ENCODE measurements around the gene PANK4. TPM values are rescaled to one million over a fixed set of nuclear protein-coding genes. Genes with fewer than 3 reads are reported as not detected.

The PANK4 gene
- total and polyA plus RNA-seq, 10 of the 15 experiments (the other 5 are each of a cell fraction or from before 2014, with no cell fraction given), result 0.35 to 38.0 (median 18.6) TPM

GRCh38 chr1:2482588-2482987 is 43.8 kb downstream of the PANK4 start:
- Histone ChIP-seq H3K9me3 (replicated peaks; ENCODE audit: control insufficient read depth, insufficient read depth, low read length) (no peaks in the 10 kb centered on the region), H2AFZ (ENCODE audit: control insufficient read depth, low read depth, low read length) (no peak overlapping the region), H3K4me2 (ENCODE audit: control insufficient read depth, insufficient read depth) (no peak overlapping the region), H3K27me3 (replicated peaks in 1 of 2; ENCODE audit: control insufficient read depth in 2 of 2, insufficient read depth in 2 of 2, low read length in 1 of 2) (no peaks in the 10 kb centered on the region), H3K9ac (ENCODE audit: control insufficient read depth, insufficient read depth, low read length) (no peak overlapping the region), H3K4me1 (ENCODE audit: control insufficient read depth, insufficient read depth, low read length) (no peaks in the 10 kb centered on the region), H4K20me1 (ENCODE audit: control insufficient read depth, insufficient read depth) (no peaks in the 10 kb centered on the region), H3K4me3 (no peak overlapping the region), H3K36me3 (ENCODE audit: control insufficient read depth in 2 of 2, insufficient read depth in 2 of 2, low read length in 1 of 2) (no peaks in the 10 kb centered on the region), H3K79me2 (ENCODE audit: control insufficient read depth, insufficient read depth, low read length) (no peaks in the 10 kb centered on the region), H3K27ac (ENCODE audit: control insufficient read depth, insufficient read depth) (no peak overlapping the region)
- ChIA-PET POLR2A (no interaction called here), SMC1A (ENCODE audit: uncharacterized antibody, unreplicated experiment) (no interaction called here), CTCF (no interaction called here), RAD21 (ENCODE audit: unreplicated experiment) (no interaction called here)
- BruUV-seq (replicated peaks), result no TSS peak
- intact Hi-C loops (cut with micrococcal nuclease; ENCODE audit: unreplicated experiment), result no loop called here
- TF ChIP-seq EZH2 (IDR thresholded peaks at IDR 0.05; ENCODE audit: borderline replicate concordance, control insufficient read depth, low read depth, low read length) (no peak), REST (IDR thresholded peaks at IDR 0.05; ENCODE audit: low read depth, low read length) (peak; percentile 67; the same call in 1 of the 2 replicates)
- DNase-seq (ENCODE audit: low read depth, low spot score), result no peak
- WGBS (ENCODE audit: insufficient coverage, insufficient replicate concordance, low lambda C conversion rate, missing lambda C conversion rate), result 23% methylated on average over 11 of the region's 11 CpGs
- ATAC-seq, result peak; percentile 22
- FAIRE-seq, result no peak
- in situ Hi-C loops (cut with MboI), result no loop called here

- ChIA-PET CTCF (no interaction called here), POLR2A (no interaction called here), RAD21 (ENCODE audit: unreplicated experiment) (no interaction called here), SMC1A (ENCODE audit: uncharacterized antibody, unreplicated experiment) (no interaction called here)
- Histone ChIP-seq H3K27me3 (replicated peaks in 1 of 2; ENCODE audit: control insufficient read depth in 2 of 2, insufficient read depth in 2 of 2, low read length in 1 of 2) (no peaks in the 10 kb centered on the region), H3K4me2 (ENCODE audit: control insufficient read depth, insufficient read depth) (no peak overlapping the region), H3K9ac (ENCODE audit: control insufficient read depth, insufficient read depth, low read length) (no peak overlapping the region), H3K9me3 (replicated peaks; ENCODE audit: control insufficient read depth, insufficient read depth, low read length) (no peaks in the 10 kb centered on the region), H3K4me3 (no peak overlapping the region), H3K79me2 (ENCODE audit: control insufficient read depth, insufficient read depth, low read length) (no peaks in the 10 kb centered on the region), H3K4me1 (ENCODE audit: control insufficient read depth, insufficient read depth, low read length) (no peaks in the 10 kb centered on the region), H2AFZ (ENCODE audit: control insufficient read depth, low read depth, low read length) (no peak overlapping the region), H3K27ac (ENCODE audit: control insufficient read depth, insufficient read depth) (no peak overlapping the region), H4K20me1 (ENCODE audit: control insufficient read depth, insufficient read depth) (no peaks in the 10 kb centered on the region), H3K36me3 (ENCODE audit: control insufficient read depth in 2 of 2, insufficient read depth in 2 of 2, low read length in 1 of 2) (no peaks in the 10 kb centered on the region)
- no TSS peak for BruUV-seq (replicated peaks)
- no peak for FAIRE-seq
- in situ Hi-C loops (cut with MboI) (no loop called here), intact Hi-C loops (cut with micrococcal nuclease; ENCODE audit: unreplicated experiment) (no loop called here)
- no peak for DNase-seq (ENCODE audit: low read depth, low spot score)
- TF ChIP-seq MLLT1 (IDR thresholded peaks at IDR 0.05), result no peak
- 44% methylated on average over 10 of the region's 10 CpGs for WGBS (ENCODE audit: insufficient coverage, insufficient replicate concordance, low lambda C conversion rate, missing lambda C conversion rate)
- peak; percentile 14; the same call in 2 of the 3 replicates for ATAC-seq
Observed at GRCh38 chr1:2481885-2482284, 44.5 kb downstream of the PANK4 start.

Data from GM12878 (cell line).